ENCODE data around the gene SUPT6H.
A peak's percentile ranks its signal among the peaks of the same experiment; 100 is the strongest.

SUPT6H gene

DNA sequence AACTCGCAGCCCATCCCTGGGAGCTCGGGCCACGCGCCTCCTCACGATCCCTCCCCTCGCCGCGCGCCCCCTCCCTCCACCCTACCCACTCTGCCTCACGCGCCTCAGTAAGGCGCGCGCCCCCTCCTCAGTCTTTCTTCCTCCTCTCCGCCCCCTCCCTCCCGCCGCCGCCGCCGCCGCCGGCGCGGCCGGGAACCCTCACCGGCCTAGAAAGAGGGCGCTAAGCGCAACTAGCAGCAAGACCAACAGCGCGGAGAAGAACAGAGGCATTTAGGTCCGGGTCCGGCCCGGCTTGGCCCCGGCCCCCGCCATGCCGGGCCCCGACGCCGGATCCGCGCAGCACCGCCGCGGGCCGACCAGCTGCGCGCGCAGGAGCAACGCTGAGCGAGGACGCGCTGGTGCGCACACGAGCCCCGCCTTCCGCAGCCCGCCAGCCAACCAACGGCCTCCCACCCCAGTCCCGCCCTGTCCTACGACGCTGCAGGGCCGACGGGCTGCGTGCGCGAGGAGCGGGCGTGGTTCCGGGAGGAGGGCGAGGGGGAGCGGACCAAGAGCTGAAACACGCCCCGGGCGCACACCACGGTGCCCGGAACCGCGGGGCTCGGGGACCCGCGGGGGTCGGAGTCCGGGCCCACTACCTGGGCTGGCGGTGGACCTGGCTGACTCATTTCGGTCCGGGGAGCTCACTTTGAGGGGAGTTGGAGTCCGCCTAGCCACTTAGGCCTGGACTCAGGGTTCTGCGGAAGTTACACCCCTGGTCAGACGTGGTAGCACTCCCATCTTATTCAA, 17.0 kb upstream of the SUPT6H start, which contains the start of gene BLTP2:
BLTP2 (minus strand) TSS at position 372 of the 789 bp plus-strand sequence; CDS start at position 270, 102 bp downstream.
- TF ChIP-seq POLR2A (IDR thresholded peaks at IDR 0.05; ENCODE audit: extremely low read depth, insufficient read length): peak; percentile 90
- TF ChIP-seq CTCF (IDR thresholded peaks at IDR 0.05; ENCODE audit: low read depth, low read length): no peak
- TF ChIP-seq MYC (IDR thresholded peaks at IDR 0.05; ENCODE audit: low read depth, low read length): peak; percentile 85
- TF ChIP-seq, protein P1, sequence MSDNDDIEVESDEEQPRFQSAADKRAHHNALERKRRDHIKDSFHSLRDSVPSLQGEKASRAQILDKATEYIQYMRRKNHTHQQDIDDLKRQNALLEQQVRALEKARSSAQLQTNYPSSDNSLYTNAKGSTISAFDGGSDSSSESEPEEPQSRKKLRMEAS (IDR thresholded peaks at IDR 0.05; ENCODE audit: low read depth, low read length): peak; percentile 65
- H3K4me3 ChIP-seq (ENCODE audit: low read depth, low read length): peak within 1 kb of the TSS; percentile 82
- peak; percentile 98 for DNase-seq (ENCODE audit: low read depth)

GRCh38 chr17:28645576-28645939, 16.4 kb upstream of the SUPT6H start:
- no peak for DNase-seq (ENCODE audit: low read depth)
- no peak for TF ChIP-seq POLR2A (IDR thresholded peaks at IDR 0.05; ENCODE audit: extremely low read depth, insufficient read length)
- no peak for TF ChIP-seq MYC (IDR thresholded peaks at IDR 0.05; ENCODE audit: low read depth, low read length)
- no peak for TF ChIP-seq CTCF (IDR thresholded peaks at IDR 0.05; ENCODE audit: low read depth, low read length)
- TF ChIP-seq, protein P1 (IDR thresholded peaks at IDR 0.05; ENCODE audit: low read depth, low read length): no peak
- peak overlapping the region; percentile 82 for H3K4me3 ChIP-seq (ENCODE audit: low read depth, low read length)

- TF ChIP-seq, protein P1 (IDR thresholded peaks at IDR 0.05; ENCODE audit: low read depth, low read length): no peak
- TF ChIP-seq MYC (IDR thresholded peaks at IDR 0.05; ENCODE audit: low read depth, low read length) (no peak), POLR2A (IDR thresholded peaks at IDR 0.05; ENCODE audit: extremely low read depth, insufficient read length) (no peak), CTCF (IDR thresholded peaks at IDR 0.05; ENCODE audit: low read depth, low read length) (no peak)
- H3K4me3 ChIP-seq (ENCODE audit: low read depth, low read length): peak overlapping the region; percentile 82
- no peak for DNase-seq (ENCODE audit: low read depth)
These were observed 15.8 kb upstream of the SUPT6H start for GRCh38 chr17:28646039-28646754.

DNA sequence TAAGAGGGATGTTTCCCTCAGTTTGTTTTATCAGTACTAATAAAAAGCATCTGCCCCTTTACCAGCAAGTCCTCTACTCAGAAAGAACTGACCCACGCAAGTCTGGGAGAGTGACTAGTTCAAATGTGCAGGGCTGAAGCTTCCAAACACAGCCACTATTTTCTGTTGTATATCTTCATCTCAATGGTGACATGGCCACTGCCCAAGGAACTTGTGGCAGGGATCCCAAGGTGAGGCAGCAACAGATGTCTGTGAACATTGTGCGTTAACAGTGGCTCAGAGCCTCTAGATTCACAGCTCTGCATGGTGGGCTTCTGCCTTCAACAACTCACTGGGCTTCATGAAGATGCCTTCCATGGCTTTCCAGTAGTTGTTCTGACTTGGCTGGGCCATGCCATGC, 13.3 kb upstream of the SUPT6H start:
- DNase-seq (ENCODE audit: low read depth): no peak
- H3K4me3 ChIP-seq (ENCODE audit: low read depth, low read length): no peak overlapping the region
- no peak for TF ChIP-seq POLR2A (IDR thresholded peaks at IDR 0.05; ENCODE audit: extremely low read depth, insufficient read length)
- TF ChIP-seq, protein P1 (IDR thresholded peaks at IDR 0.05; ENCODE audit: low read depth, low read length): no peak
- TF ChIP-seq MYC (IDR thresholded peaks at IDR 0.05; ENCODE audit: low read depth, low read length): no peak
- no peak for TF ChIP-seq CTCF (IDR thresholded peaks at IDR 0.05; ENCODE audit: low read depth, low read length)

DNA sequence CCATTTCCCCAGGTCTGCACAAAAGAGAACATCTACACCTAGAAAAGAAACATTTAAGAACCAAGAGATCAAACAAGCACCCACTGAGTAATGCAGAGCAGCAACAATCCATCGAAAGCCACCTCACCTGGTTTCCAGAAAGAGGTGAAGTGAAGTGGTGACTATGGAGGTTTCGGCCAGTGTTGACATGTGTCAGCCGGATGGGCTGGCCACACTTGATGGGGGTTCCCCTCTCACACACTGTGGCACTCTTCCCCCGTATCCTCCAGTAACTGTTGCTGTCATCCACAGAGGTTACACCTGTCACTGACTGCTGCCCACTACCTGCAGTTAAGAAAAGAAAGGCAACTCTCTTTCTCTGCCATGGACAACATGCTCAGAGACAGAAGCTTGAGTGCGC, 6.8 kb upstream of the SUPT6H start:
- DNase-seq (ENCODE audit: low read depth): no peak
- no peak for TF ChIP-seq MYC (IDR thresholded peaks at IDR 0.05; ENCODE audit: low read depth, low read length)
- TF ChIP-seq CTCF (IDR thresholded peaks at IDR 0.05; ENCODE audit: low read depth, low read length): no peak
- TF ChIP-seq, protein P1 (IDR thresholded peaks at IDR 0.05; ENCODE audit: low read depth, low read length): no peak
- TF ChIP-seq POLR2A (IDR thresholded peaks at IDR 0.05; ENCODE audit: extremely low read depth, insufficient read length): no peak
- no peak overlapping the region for H3K4me3 ChIP-seq (ENCODE audit: low read depth, low read length)
